GM13976 (cell line): ENCODE measurements around the gene SRM.

ENCODE experiments used
- DNase-seq: peaks from one replicate; pipeline ENCODE4 v3.0.0; 2012; ENCODE audit warnings: low spot score
- in situ Hi-C: fragments of 300-500 bp; cut with MboI; formaldehyde crosslinking; loops from one replicate; pipeline ENCODE4 v1.12.0; 2022; ENCODE audit warnings: low sequenced_read_pairs, mixed read lengths, inconsistent platforms; ENCODE audit not compliant: unreplicated experiment
- TF ChIP-seq, protein P1 (sequence below): IDR thresholded peaks from 2 replicates; pipeline ENCODE4 v1.5.1; 2012; ENCODE audit warnings: borderline replicate concordance, mild to moderate bottlenecking; ENCODE audit not compliant: insufficient read depth; ENCODE audit errors: extremely low read depth, missing control alignments, control extremely low read depth

Gene SRM

DNA sequence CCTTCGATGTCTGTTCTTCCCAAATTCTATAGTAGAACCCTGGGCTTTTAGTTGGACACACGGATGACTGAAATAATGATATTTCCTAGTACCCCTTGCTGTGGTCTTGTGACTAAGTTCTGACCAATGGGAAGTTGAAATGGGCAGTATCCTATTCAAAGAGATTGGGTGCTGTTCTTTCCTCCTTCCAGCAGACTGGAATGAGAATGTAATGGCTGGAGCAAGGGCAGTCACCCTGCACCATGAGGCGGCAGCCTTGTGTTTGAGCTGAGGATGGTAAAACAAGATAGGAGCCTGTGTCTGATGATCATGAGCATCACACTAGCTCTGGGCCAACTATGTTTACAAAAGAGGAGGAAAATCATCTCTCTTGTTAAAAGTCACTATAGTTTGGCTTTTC, 5.1 kb upstream of the SRM start:
- TF ChIP-seq, protein P1, sequence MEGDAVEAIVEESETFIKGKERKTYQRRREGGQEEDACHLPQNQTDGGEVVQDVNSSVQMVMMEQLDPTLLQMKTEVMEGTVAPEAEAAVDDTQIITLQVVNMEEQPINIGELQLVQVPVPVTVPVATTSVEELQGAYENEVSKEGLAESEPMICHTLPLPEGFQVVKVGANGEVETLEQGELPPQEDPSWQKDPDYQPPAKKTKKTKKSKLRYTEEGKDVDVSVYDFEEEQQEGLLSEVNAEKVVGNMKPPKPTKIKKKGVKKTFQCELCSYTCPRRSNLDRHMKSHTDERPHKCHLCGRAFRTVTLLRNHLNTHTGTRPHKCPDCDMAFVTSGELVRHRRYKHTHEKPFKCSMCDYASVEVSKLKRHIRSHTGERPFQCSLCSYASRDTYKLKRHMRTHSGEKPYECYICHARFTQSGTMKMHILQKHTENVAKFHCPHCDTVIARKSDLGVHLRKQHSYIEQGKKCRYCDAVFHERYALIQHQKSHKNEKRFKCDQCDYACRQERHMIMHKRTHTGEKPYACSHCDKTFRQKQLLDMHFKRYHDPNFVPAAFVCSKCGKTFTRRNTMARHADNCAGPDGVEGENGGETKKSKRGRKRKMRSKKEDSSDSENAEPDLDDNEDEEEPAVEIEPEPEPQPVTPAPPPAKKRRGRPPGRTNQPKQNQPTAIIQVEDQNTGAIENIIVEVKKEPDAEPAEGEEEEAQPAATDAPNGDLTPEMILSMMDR, result no peak
- in situ Hi-C loops, result loop anchor here (25.0 kb wide), 1 partner anchor 572 kb away; no protein-coding TSS in a partner anchor
- no peak for DNase-seq

DNA sequence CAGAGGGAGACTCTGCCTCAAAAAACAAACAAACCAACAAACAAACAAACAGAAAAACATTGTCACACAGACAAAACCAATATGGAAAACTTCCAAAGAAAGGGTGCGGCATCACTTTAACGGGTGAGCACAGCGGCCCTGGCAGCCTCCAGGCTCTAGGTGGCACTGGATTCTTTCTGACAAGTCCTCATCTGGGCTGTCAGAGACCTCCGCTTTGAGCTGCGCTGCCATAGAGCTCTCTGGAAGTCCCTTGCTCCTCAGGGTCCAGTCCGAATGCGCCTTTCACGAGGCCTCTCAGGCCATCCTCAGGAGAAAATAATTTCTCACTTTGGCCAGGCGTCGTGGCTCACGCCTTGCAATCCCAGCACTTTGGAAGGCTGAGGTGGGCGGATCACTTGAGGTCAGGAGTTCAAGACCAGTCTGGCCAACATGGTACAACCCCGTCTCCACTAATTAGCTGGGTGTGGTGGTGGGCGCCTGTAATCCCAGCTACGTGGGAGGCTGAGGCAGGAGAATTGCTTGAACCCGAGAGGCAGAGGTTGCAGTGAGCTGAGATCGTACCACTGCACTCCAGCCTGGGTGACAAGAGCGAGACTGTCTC, 4.2 kb upstream of the SRM start:
- DNase-seq, result peak; percentile 15

DNA sequence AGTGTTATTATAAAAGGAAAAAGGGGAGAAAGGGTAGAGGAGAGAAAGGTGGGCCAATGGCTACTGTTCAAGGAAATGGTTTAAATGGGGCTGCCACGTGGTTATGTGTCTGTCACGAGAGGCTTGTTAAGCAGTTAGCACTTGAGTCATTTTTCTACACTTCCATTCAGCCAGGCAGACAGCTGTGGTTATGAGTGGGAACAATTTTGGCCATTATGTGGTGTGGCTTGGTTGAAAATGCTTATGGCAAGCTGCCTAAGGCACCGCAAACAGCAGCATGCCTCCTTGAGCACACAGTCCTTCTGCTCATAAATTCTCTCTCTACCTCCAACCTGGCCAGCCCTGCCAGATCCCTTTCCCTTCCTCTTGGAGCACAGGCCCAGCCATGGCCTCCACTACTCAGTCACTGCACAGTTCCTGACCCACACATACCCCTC, 3.2 kb upstream of the SRM start:
- DNase-seq, result peak; percentile 79
- TF ChIP-seq, protein P1, result no peak
- in situ Hi-C loops, result loop anchor here (25.0 kb wide), 1 partner anchor 574 kb away; no protein-coding TSS in a partner anchor

More for the DNA sequence above, 4.2 kb upstream of the SRM start:
- in situ Hi-C loops, result loop anchor here (25.0 kb wide), 1 partner anchor 573 kb away; no protein-coding TSS in a partner anchor

DNA sequence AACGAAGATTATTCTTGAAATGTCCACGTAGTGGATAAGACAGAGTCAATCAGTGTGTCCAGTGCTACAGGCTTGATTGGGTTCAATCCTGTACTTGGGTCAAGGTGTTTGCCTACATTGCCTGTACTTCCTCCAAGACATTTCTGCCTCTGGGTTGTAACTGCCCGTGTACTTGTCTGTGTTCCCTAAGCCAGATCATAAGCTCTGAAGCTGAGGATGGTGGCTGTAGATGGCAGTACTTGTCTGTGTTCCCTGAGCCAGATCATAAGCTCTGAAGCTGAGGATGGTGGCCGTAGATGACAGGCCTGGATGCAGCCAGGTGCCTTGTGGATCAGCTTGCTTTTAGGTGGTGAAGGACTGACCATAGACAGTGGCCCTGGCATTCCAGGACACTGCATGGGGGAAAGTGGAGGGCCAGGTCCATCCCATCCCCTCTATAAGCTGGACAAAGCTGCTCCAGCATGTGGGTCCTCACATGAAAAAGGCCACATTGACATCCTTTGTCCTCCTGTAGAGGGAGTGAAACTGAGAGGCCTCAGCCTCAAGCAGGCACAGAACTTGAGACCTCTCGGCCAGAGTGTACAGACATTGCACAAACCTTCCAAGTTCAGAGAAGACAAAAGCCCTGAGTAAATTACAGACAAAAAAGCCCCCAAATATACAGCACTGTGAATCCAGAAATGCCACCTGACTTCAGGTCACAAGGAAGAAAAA, 2.0 kb upstream of the SRM start:
- no peak for DNase-seq
- in situ Hi-C loops, result loop anchor here (25.0 kb wide), 1 partner anchor 575 kb away; no protein-coding TSS in a partner anchor
- TF ChIP-seq, protein P1, result no peak

DNA sequence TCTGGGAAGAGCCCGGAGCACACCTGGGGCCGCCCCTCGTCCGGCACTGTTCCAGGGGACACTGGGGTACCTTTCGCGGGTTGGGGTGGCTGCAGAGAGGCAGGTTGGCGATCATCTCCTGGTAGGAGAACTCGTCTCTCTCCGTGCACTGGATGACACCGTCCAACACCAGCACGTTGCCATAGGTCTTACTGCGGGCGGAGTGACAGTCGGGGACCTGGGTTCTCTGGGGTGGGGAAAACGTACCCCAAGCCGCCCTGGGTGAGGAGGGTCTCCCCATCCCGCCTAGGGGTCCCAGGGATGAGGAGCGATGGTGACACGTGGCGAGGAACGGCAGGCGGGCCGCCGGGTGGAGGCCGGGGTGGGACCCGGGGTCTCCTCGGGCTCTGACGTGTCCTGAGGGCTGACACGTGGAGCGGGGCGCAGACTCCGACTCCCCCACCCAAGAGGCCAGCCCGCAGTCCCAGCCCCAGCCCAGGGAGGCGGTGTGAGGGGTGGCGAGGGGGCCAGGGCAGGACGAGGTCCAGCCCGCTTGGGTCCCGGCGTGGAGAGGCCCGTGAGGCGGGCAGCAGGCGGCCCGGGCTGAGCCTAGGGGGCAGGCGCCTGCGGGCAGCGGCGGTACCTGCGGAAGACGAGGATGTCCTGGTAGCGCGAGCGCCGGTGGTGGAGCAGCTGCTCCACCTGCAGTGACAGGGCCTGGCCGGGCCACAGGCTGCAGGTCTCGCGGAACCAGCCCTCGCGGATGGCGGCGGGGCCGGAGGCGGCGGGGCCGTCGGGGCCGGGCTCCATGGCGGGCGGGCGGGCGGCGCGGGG, 457 bp downstream of the SRM start:
- TF ChIP-seq, protein P1, result no peak
- in situ Hi-C loops, result loop anchor here (25.0 kb wide), 1 partner anchor 578 kb away; no protein-coding TSS in a partner anchor
- no peak for DNase-seq

DNA sequence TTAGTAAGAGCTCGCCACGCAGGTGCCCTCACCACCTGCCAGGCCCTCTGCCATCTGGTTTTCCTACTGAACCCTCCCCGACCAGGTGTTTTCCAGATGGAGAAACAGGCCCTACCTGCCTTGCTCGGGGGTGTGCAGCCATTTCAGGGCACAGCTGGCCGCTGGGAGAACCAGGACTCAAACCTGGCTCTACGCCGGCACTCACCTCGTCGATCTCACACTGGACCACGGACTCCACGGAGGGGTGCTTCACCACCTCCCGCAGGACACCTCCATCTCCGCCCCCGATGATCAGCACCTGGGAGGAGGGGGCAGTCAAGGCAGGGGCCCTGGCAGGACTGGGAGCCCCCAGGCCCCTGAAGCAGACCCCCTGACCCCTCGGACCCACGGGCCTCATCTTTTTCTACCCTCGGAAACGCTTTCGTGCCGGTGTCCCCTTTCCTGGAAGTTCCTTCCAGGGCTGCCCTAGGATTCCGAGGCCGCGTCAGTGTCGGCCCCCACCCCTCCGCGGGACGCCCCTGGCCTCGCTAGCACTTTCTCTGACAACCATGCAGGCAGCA, 1.1 kb downstream of the SRM start:
- TF ChIP-seq, protein P1, result no peak
- DNase-seq, result no peak
- in situ Hi-C loops, result loop anchor here (25.0 kb wide), 1 partner anchor 579 kb away; no protein-coding TSS in a partner anchor
